HepG2 (cell line): ENCODE data around the gene BCL2. TPM values are rescaled to one million over a fixed set of nuclear protein-coding genes. Genes with fewer than 3 reads are reported as not detected.

Experiments used
- FOSL1 ChIP-seq: sonication (generic); formaldehyde crosslinking; IDR thresholded peaks from 2 replicates; pipeline ENCODE4 v1.9.0; 2021; ENCODE audit warnings: missing genetic modification reagents, borderline replicate concordance
- FOXO1 ChIP-seq: sonication (generic); formaldehyde crosslinking; IDR thresholded peaks from 2 replicates; pipeline ENCODE4 v1.4.0; 2020; ENCODE audit warnings: missing genetic modification reagents
- HES4 ChIP-seq: sonication (generic); formaldehyde crosslinking; IDR thresholded peaks from 2 replicates; pipeline ENCODE4 v1.9.0; 2021; ENCODE audit warnings: mild to moderate bottlenecking, missing genetic modification reagents, borderline replicate concordance
- HNRNPH1 ChIP-seq: fragments of 200-400 bp; formaldehyde crosslinking; optimal IDR thresholded peaks from 2 replicates; pipeline ENCODE3; 2017; ENCODE audit warnings: mild to moderate bottlenecking, low read depth, low read length
- JARID2 ChIP-seq: sonication (generic); formaldehyde crosslinking; IDR thresholded peaks from 2 replicates; pipeline ENCODE4 v1.8.1; 2023; ENCODE audit warnings: missing genetic modification reagents, inconsistent platforms; ENCODE audit not compliant: insufficient replicate concordance
- NCOA2 ChIP-seq: sonication (generic); formaldehyde crosslinking; IDR thresholded peaks from 2 replicates; pipeline ENCODE4 v1.8.0; 2022; ENCODE audit warnings: inconsistent platforms
- NFKBIZ ChIP-seq: IDR thresholded peaks from 2 replicates; pipeline ENCODE4 v1.6.1; 2018; ENCODE audit warnings: missing genetic modification reagents, missing compliant biosample characterization
- RBFOX2 ChIP-seq: fragments of 200-400 bp; formaldehyde crosslinking; IDR thresholded peaks from 2 replicates; pipeline ENCODE4 v1.6.1; 2017; ENCODE audit warnings: low read depth, mild to moderate bottlenecking, low read length
- SAFB2 ChIP-seq: sonication (generic); formaldehyde crosslinking; IDR thresholded peaks from 2 replicates; pipeline ENCODE4 v1.5.1; 2020; ENCODE audit warnings: missing genetic modification reagents, low read depth, mild to moderate bottlenecking, borderline replicate concordance
- SAP130 ChIP-seq: IDR thresholded peaks from 2 replicates; pipeline ENCODE4 v1.6.1; 2016; ENCODE audit warnings: low read depth
- XRCC5 ChIP-seq: fragments of 200-400 bp; formaldehyde crosslinking; optimal IDR thresholded peaks from 2 replicates; pipeline ENCODE3; 2017; ENCODE audit warnings: mild to moderate bottlenecking, low read length
- ZKSCAN8 ChIP-seq: IDR thresholded peaks from 2 replicates; pipeline ENCODE4 v1.6.1; 2016; ENCODE audit warnings: borderline replicate concordance, missing genetic modification reagents, missing compliant biosample characterization
- ZNF10 ChIP-seq: sonication (generic); formaldehyde crosslinking; IDR thresholded peaks from 2 replicates; pipeline ENCODE4 v1.4.0; 2020; ENCODE audit warnings: mild to moderate bottlenecking, low read depth, missing genetic modification reagents, borderline replicate concordance
- ZNF225 ChIP-seq: sonication (generic); formaldehyde crosslinking; IDR thresholded peaks from 2 replicates; pipeline ENCODE4 v1.4.0; 2020; ENCODE audit warnings: mild to moderate bottlenecking, missing genetic modification reagents
- ZNF547 ChIP-seq: sonication (generic); formaldehyde crosslinking; IDR thresholded peaks from 2 replicates; pipeline ENCODE4 v1.5.1; 2020; ENCODE audit warnings: mild to moderate bottlenecking, missing genetic modification reagents
- ZNF572 ChIP-seq: sonication (generic); formaldehyde crosslinking; IDR thresholded peaks from 2 replicates; pipeline ENCODE4 v1.5.1; 2020; ENCODE audit warnings: mild to moderate bottlenecking, missing genetic modification reagents
- ZNF607 ChIP-seq: sonication (generic); formaldehyde crosslinking; IDR thresholded peaks from 2 replicates; pipeline ENCODE4 v1.5.1; 2020; ENCODE audit warnings: missing genetic modification reagents, mild to moderate bottlenecking, borderline replicate concordance
- ZNF768 ChIP-seq: sonication (generic); formaldehyde crosslinking; IDR thresholded peaks from 2 replicates; pipeline ENCODE4 v1.4.0; 2020; ENCODE audit warnings: missing genetic modification reagents
- polyA plus RNA-seq, 8 experiments: library from polyadenylated mRNA; depleted of rRNA in 3 of 8; stranded (reverse) in 7 of 8; unstranded in 1 of 8; fragments of >200 nt; fragmentation: Illumina TruSeq in 4 of 8; extraction: Trizol in 4 of 8; gene quantifications; 2 replicates each; pipeline versions ENCODE4 v1.2.1 to v1.2.3, GENCODE V29; 2011 to 2016; ENCODE audit warnings: low read depth in 4 of 8, missing spikeins in 1 of 8, mixed read lengths in 1 of 8; ENCODE audit not compliant: insufficient read depth in 1 of 8
- total RNA-seq, 5 experiments: library from RNA; depleted of rRNA; stranded (reverse); fragments of >200 nt; fragmentation: Illumina TruSeq; extraction: Trizol; gene quantifications; 2 replicates each; pipeline ENCODE4 v1.2.3, GENCODE V29; 2016; ENCODE audit warnings: low read depth in 1 of 5
- TF ChIP-seq, protein P1 (sequence below): sonication (generic); formaldehyde crosslinking; IDR thresholded peaks from 2 replicates; pipeline ENCODE4 v1.5.1; 2020; ENCODE audit warnings: mild to moderate bottlenecking, missing genetic modification reagents
- TF ChIP-seq, protein P2 (sequence below), 2 experiments: IDR thresholded peaks; 2 replicates each; pipeline ENCODE4 v1.6.1; 2011 to 2012; ENCODE audit warnings: low read length in 2 of 2, borderline replicate concordance in 1 of 2, low read depth in 1 of 2, mild to moderate bottlenecking in 1 of 2, moderate library complexity in 1 of 2
- TF ChIP-seq, protein P3 (sequence below): sonication (generic); formaldehyde crosslinking; IDR thresholded peaks from 2 replicates; pipeline ENCODE4 v1.9.0; 2021; ENCODE audit warnings: missing genetic modification reagents, mild to moderate bottlenecking, borderline replicate concordance

BCL2 gene
- total and polyA plus RNA-seq, 2 of the 13 experiments (the other 11 are each of a cell fraction or from before 2014, with no cell fraction given), result 0.07 to 0.53 TPM

DNA sequence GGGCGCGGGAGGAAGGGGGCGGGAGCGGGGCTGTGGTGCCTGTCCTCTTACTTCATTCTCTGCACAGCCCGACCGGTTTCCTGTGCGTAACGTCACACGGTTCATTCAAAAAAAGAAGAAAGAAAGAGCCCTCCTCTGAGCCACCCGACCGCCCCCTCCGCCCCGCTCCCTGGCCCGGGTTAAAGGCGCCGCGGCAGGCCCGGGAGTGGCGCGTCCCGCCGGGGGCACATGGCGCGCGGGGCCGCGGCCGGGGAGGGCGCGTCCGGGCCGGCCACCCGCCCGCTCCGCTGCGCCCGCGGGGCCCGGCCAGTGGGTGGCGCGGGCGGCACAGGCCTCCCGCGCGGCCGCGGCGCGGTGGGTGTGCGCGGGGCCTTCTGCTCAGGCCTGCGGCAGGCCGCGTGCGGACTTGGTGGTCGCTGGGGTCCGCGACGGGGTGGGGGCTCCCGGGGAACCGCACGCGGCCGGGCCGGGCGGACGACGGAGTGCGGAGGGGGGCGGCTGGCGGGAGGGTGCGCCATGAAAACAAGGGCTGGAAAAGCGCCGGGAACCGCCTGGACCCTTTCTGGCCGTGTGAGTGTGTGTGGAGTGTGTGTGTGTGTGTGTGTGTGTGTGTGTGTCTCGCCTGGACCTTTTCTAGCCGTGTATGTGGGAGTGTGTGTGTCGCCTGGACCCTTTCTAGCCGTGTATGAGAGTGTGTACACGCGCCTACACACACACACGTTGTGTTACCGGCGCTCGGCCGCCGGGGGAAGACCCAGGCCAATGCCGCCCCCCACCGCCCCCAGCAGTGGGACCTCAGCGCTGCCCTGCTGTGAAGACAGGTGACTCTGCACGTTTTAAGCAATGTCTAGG, 780 bp upstream of the BCL2 start (continued):
- TF ChIP-seq ZNF547 (CRISPR knock-in tag) (no peak), ZNF607 (CRISPR knock-in tag) (0 out of 2 replicates have a peak, but pooled peaks have one; percentile 8), JARID2 (CRISPR knock-in tag) (no peak), RBFOX2 (peak; percentile 39), FOSL1 (CRISPR knock-in tag) (no peak), SAP130 (CRISPR knock-in tag) (peak; percentile 23; the same call in 1 of the 2 replicates), NCOA2 (CRISPR knock-in tag) (no peak), ZNF768 (CRISPR knock-in tag) (no peak), ZNF225 (0 out of 2 replicates have a peak, but pooled peaks have one; percentile 25), HES4 (CRISPR knock-in tag) (0 out of 2 replicates have a peak, but pooled peaks have one; percentile 26), ZNF572 (0 out of 2 replicates have a peak, but pooled peaks have one; percentile 34), XRCC5 (no peak), SAFB2 (CRISPR knock-in tag) (0 out of 2 replicates have a peak, but pooled peaks have one; percentile 38), ZNF10 (CRISPR knock-in tag) (no peak), FOXO1 (CRISPR knock-in tag) (no peak), HNRNPH1 (no peak), NFKBIZ (no peak), ZKSCAN8 (CRISPR knock-in tag) (no peak)
- TF ChIP-seq, protein P1, sequence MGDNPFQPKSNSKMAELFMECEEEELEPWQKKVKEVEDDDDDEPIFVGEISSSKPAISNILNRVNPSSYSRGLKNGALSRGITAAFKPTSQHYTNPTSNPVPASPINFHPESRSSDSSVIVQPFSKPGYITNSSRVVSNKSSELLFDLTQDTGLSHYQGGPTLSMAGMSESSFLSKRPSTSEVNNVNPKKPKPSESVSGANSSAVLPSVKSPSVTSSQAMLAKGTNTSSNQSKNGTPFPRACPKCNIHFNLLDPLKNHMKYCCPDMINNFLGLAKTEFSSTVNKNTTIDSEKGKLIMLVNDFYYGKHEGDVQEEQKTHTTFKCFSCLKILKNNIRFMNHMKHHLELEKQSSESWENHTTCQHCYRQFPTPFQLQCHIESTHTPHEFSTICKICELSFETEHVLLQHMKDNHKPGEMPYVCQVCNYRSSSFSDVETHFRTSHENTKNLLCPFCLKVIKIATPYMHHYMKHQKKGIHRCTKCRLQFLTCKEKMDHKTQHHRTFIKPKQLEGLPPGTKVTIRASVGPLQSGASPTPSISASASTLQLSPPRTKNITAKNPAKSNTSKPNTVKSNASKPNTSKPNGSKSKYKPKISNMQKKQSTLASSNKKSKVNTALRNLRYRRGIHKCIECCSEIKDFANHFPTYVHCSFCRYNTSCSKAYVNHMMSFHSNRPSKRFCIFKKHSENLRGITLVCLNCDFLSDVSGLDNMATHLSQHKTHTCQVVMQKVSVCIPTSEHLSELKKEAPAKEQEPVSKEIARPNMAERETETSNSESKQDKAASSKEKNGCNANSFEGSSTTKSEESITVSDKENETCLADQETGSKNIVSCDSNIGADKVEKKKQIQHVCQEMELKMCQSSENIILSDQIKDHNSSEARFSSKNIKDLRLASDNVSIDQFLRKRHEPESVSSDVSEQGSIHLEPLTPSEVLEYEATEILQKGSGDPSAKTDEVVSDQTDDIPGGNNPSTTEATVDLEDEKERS (CRISPR knock-in tag), result peak; percentile 58; the same call in 1 of the 2 replicates
- TF ChIP-seq, protein P2, sequence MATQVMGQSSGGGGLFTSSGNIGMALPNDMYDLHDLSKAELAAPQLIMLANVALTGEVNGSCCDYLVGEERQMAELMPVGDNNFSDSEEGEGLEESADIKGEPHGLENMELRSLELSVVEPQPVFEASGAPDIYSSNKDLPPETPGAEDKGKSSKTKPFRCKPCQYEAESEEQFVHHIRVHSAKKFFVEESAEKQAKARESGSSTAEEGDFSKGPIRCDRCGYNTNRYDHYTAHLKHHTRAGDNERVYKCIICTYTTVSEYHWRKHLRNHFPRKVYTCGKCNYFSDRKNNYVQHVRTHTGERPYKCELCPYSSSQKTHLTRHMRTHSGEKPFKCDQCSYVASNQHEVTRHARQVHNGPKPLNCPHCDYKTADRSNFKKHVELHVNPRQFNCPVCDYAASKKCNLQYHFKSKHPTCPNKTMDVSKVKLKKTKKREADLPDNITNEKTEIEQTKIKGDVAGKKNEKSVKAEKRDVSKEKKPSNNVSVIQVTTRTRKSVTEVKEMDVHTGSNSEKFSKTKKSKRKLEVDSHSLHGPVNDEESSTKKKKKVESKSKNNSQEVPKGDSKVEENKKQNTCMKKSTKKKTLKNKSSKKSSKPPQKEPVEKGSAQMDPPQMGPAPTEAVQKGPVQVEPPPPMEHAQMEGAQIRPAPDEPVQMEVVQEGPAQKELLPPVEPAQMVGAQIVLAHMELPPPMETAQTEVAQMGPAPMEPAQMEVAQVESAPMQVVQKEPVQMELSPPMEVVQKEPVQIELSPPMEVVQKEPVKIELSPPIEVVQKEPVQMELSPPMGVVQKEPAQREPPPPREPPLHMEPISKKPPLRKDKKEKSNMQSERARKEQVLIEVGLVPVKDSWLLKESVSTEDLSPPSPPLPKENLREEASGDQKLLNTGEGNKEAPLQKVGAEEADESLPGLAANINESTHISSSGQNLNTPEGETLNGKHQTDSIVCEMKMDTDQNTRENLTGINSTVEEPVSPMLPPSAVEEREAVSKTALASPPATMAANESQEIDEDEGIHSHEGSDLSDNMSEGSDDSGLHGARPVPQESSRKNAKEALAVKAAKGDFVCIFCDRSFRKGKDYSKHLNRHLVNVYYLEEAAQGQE (IDR thresholded peaks at IDR 0.05; ENCODE audit: borderline replicate concordance in 1 of 2, low read depth in 1 of 2, low read length in 2 of 2), result no peak
- TF ChIP-seq, protein P3, sequence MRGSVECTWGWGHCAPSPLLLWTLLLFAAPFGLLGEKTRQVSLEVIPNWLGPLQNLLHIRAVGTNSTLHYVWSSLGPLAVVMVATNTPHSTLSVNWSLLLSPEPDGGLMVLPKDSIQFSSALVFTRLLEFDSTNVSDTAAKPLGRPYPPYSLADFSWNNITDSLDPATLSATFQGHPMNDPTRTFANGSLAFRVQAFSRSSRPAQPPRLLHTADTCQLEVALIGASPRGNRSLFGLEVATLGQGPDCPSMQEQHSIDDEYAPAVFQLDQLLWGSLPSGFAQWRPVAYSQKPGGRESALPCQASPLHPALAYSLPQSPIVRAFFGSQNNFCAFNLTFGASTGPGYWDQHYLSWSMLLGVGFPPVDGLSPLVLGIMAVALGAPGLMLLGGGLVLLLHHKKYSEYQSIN (CRISPR knock-in tag), result no peak
